Retinal pigment epithelial cell (primary cell): ENCODE data around the gene CCDC57.

Source experiments
- DNase-seq: peaks from one replicate; pipeline ENCODE4 v3.0.0-alpha.2; 2010; ENCODE audit warnings: low read depth
- H3K4me3 ChIP-seq: 2 replicates; pipeline ENCODE4 v1.5.1; 2011; ENCODE audit warnings: mild to moderate bottlenecking, low read length, control low read depth, moderate library complexity
- TF ChIP-seq, protein P1 (sequence below): conservative IDR thresholded peaks from 2 replicates; pipeline ENCODE4 v1.5.1; 2011; ENCODE audit warnings: low read depth, low read length, control low read depth, inconsistent platforms

CCDC57 gene

DNA sequence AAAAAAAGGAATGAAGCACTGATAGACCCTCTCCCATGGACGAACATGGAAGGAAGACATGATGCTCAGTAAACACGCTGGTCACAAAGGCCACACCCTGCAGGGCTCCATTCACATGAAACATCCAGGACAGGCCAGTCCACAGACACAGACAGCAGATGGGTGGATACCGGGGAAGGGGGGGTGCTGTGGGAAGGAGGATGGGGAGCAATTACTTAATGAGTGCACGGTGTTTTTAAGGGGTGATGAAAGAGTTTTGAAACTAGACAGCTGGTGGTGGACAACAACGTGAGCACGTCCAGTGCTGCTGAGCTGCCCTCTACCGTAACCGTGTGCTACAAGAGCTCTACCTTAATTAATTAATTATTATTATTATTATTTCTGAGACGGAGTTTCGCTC, 10.2 kb upstream of the CCDC57 start:
- H3K4me3 ChIP-seq = no peak overlapping the region
- TF ChIP-seq, protein P1, sequence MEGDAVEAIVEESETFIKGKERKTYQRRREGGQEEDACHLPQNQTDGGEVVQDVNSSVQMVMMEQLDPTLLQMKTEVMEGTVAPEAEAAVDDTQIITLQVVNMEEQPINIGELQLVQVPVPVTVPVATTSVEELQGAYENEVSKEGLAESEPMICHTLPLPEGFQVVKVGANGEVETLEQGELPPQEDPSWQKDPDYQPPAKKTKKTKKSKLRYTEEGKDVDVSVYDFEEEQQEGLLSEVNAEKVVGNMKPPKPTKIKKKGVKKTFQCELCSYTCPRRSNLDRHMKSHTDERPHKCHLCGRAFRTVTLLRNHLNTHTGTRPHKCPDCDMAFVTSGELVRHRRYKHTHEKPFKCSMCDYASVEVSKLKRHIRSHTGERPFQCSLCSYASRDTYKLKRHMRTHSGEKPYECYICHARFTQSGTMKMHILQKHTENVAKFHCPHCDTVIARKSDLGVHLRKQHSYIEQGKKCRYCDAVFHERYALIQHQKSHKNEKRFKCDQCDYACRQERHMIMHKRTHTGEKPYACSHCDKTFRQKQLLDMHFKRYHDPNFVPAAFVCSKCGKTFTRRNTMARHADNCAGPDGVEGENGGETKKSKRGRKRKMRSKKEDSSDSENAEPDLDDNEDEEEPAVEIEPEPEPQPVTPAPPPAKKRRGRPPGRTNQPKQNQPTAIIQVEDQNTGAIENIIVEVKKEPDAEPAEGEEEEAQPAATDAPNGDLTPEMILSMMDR = no peak
- DNase-seq = no peak

DNA sequence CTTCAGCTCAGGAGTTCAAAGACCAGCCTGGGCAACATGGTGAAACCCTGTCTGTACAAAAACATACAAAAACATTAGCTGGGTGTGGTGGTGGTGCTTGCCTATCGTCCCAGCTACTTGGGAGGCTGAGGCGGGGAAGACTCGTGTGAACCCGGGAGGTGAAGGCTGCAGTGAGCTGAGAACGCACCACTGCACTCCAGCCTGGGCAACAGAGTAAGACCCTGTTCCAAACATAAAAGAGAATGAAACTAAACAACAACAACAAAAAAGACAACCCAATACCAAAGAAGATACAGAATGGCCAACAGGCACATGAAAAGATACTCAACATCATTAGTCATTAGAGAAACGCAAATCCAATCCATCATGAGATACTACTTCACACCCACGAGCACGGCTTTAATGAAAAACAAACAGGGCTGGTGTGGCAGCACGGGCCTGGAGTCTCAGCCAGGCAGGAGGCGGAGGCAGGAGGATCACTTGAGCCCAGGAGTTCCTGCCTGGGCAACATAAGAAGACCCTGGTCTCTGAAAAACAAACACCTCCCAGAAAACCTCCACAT, 8.8 kb upstream of the CCDC57 start:
- no peak for DNase-seq
- H3K4me3 ChIP-seq = no peak overlapping the region
- TF ChIP-seq, protein P1 = no peak

DNA sequence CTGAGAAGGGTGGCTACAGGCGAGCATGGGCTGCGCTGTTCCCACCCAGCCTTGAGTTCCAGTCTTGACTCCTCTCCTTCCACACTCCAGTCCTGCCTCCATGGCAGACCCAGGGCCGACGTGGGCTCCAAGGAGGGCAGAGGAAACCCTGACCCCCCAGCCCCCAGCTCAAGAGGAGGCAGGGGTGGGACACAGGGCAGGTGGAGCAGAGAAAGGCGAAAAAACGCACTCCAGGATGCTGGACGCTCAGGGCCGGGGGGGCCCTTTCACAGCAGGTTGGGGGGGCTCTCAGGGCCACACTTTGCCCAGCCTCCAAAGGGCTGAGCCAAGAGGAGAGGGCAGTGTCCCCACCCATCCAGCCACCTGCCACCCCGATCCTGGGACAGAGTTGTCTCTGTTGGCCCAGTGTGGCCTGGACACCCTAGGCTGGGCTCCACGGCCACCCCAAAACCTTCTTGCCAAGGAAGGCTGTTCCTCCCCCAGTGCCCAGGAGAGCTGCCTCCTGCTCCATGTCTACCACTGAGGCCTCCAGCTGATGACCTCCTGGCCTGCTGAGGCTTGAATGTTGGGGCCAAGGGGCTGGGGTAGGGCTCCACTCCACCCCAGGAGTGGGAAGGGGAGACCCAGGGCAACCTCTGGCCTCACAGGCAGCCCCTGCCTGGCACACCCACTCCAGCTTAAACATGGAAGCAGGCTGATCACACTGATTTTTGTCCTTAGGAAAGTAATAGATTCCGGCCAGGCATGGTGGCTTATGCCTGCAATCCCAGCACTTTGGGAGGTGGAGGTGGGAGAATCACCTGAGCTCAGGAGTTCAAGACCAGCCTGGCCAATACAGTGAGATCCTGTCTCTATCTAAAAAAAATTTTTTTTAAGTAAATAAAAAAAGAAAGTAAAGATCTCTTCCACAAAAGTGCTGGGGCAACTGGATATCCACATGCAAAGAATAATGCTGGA, 7.4 kb upstream of the CCDC57 start:
- TF ChIP-seq, protein P1 = no peak
- no peak for DNase-seq
- no peak overlapping the region for H3K4me3 ChIP-seq

DNA sequence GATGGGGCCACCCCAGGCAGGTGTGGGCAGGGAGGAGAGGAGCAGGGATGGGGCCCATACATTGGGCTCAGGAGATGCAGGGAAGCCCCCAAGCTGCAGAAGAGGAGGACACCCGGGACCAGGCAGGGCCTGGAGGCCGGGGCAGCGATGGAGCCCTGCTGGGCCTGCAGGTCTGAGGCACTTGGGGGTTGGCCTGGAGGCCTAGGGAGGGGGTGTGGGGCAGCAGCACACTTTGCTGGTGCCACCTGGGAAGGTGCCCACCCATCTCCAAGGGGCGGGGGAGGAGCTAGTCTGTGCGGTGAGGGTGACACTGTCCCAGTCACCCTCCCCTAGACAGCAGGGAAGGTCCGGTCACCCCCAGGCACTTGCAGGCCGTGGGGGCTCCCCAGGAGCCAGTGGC, 6.4 kb upstream of the CCDC57 start:
- DNase-seq = no peak
- TF ChIP-seq, protein P1 = no peak
- no peak overlapping the region for H3K4me3 ChIP-seq

DNA sequence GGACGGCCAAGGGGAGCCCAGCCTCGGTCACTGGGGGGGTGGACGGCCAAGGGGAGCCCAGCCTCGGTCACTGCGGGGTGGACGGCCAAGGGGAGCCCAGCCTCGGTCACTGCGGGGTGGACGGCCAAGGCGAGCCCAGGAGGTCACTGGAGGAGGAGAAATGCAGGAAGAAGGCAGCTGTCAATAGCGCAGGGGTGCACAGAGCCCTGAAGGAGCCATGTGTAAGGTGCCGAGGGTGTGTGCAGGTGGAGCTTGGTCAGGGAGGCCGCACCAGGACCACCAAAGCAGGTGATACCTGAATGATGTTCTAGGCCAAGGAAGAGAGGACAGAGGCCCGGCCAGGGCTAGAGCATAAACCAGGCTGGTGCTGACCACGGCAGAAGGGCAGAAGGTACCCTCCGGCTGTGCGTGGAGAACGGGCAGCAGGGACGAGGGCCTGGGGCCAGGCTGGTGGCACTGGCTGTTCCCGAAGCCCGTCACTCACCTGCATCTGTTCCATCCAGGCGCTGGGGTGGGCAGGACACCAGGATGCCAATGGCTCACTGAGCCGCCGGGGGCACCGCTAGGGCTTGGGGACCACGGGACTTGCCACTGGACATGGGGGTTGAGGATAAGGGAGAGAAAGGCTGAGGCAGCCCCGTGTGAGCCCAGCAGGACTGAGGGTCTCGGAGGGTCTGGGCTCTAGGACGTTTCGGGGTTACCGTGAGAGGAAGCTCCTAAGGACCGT, 5.9 kb upstream of the CCDC57 start:
- H3K4me3 ChIP-seq = no peak overlapping the region
- TF ChIP-seq, protein P1 = no peak
- no peak for DNase-seq

DNA sequence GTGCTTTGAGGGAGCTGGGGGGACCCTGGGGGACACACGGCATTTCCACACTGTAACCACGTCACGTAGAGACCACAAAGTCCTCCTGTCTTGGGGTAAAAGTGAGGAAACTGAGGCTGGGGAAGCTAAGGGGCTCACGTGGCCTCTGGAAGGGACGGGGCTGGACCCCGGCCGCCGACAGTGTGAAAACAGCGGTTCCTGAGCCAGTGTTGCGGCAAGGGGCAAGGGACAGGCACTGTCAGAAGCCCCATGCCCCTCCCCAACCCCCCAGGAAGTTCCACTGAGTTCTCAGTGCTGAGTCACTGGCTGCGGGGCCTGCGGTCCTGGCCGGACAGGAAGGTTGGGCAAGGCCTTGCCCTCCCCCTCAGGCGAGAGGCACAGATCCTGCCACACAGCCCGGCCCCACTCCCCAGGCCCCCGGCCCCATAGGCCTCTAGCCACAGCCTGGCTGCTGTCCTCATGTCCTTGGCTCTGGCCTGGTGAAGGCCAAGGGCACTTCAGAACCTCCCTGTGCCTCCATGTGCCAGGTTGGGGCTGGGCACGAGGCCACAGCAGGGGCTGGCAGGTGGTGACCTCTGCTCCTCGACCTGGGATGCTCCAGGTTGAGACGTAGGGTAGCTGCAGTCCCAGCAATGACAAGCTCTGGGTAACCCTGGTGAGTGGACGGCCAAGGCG, 5.0 kb upstream of the CCDC57 start:
- DNase-seq = no peak
- TF ChIP-seq, protein P1 = no peak
- no peak overlapping the region for H3K4me3 ChIP-seq
